HG03520 (cell line): ENCODE results near the gene SHOC1.
"Not testable (repeated sequence)": the region's sequence is repeated elsewhere in the genome, so short reads cannot be mapped to it uniquely, and the experiment has no call there.

Source experiments
- ATAC-seq: cut with Tn5 transposase; IDR thresholded peaks from one replicate; pipeline ENCODE4 v1.9.1; 2021; ENCODE audit warnings: mild to moderate bottlenecking, moderate library complexity; ENCODE audit not compliant: unreplicated experiment

SHOC1 gene

GRCh38 chr9:111805830-111806241 is 11.1 kb upstream of the SHOC1 start:
- no peak for ATAC-seq

GRCh38 chr9:111805262-111805661 is 10.5 kb upstream of the SHOC1 start:
- ATAC-seq, result no peak

- no peak for ATAC-seq
These were observed 9.9 kb upstream of the SHOC1 start for GRCh38 chr9:111804636-111805035.

GRCh38 chr9:111803924-111804323 is 9.2 kb upstream of the SHOC1 start:
- ATAC-seq, result no peak

- ATAC-seq, result no peak
These were observed 5.3 kb upstream of the SHOC1 start for GRCh38 chr9:111799915-111800526.

GRCh38 chr9:111799506-111799905 is 4.8 kb upstream of the SHOC1 start:
- no peak for ATAC-seq

- no peak for ATAC-seq
These were observed 4.0 kb upstream of the SHOC1 start for GRCh38 chr9:111798786-111799185.

- no peak for ATAC-seq
These were observed 761 bp upstream of the SHOC1 start for GRCh38 chr9:111795557-111795839.

GRCh38 chr9:111791821-111792220 is 2.9 kb downstream of the SHOC1 start:
- not testable (repeated sequence) for ATAC-seq

GRCh38 chr9:111789881-111790280 is 4.9 kb downstream of the SHOC1 start:
- no peak for ATAC-seq

- no peak for ATAC-seq
These were observed 10.9 kb downstream of the SHOC1 start for GRCh38 chr9:111783857-111784256.

GRCh38 chr9:111783424-111783823 is 11.3 kb downstream of the SHOC1 start:
- ATAC-seq, result no peak

- ATAC-seq, result no peak
These were observed 28.7 kb downstream of the SHOC1 start for GRCh38 chr9:111766066-111766465.

GRCh38 chr9:111762556-111762955 is 32.2 kb downstream of the SHOC1 start:
- no peak for ATAC-seq

GRCh38 chr9:111759762-111760639 is 34.7 kb downstream of the SHOC1 start:
- peak; percentile 65 for ATAC-seq

GRCh38 chr9:111754800-111755199 is 39.9 kb downstream of the SHOC1 start:
- ATAC-seq, result no peak

GRCh38 chr9:111752455-111752854 is 42.3 kb downstream of the SHOC1 start:
- no peak for ATAC-seq
